Measurements from ENCODE around the gene TBXAS1.
A peak's percentile ranks its signal among the peaks of the same experiment; 100 is the strongest.

The TBXAS1 gene

DNA sequence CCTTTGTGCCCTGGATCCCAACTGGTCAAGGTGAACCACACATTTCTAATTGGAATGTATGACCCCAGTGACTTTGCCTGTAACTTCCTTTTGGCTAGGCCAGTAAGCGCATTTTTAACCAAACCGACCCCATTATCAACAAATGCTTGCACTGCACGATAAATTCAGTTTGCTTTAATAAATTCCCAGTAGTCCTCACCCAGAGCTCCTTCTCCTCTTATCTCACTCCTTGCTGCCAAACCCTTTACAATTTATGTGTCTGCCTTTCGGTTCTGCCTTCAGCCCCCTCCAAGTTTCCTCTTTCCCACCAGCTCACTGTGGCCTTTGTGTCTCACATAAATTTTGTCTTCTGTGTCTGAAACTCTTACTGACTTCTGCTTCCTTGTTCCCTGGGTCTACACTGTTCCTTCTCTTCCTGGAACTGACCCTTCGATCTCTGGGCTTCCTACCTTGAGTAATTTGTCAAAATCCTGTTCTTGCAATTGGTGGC, 59.0 kb downstream of the TBXAS1 start (continued):
- TF ChIP-seq ZNF521 (tag by site-specific recombination; IDR thresholded peaks at IDR 0.05) (no peak), SP3 (tag by site-specific recombination; IDR thresholded peaks at IDR 0.05) (no peak), ZNF292 (tag by site-specific recombination; IDR thresholded peaks at IDR 0.05; ENCODE audit: borderline replicate concordance, low read depth) (no peak), ZNF26 (tag by site-specific recombination; IDR thresholded peaks at IDR 0.05) (no peak), ZNF280D (tag by site-specific recombination; IDR thresholded peaks at IDR 0.05) (no peak)

- TF ChIP-seq ZNF549 (tag by site-specific recombination; IDR thresholded peaks at IDR 0.05) = no peak
- TF ChIP-seq ZNF324 (tag by site-specific recombination; IDR thresholded peaks at IDR 0.05) = no peak
- Histone ChIP-seq H3K36me3 (ENCODE audit: control insufficient read depth in 2 of 2, insufficient read depth in 1 of 2, low read length in 2 of 2) (no peaks in the 10 kb centered on the region), H3K27ac (ENCODE audit: extremely low read depth, low read depth, low read length) (no peak overlapping the region), H3K9me3 (ENCODE audit: control insufficient read depth, insufficient read depth, low read depth, low read length) (no peaks in the 10 kb centered on the region), H3K4me3 (ENCODE audit: low read depth, low read length) (no peak overlapping the region), H3K4me1 (ENCODE audit: control insufficient read depth, insufficient read depth, low read length) (no peaks in the 10 kb centered on the region)
- ChIA-PET CTCF (interaction anchor here (0.6 kb wide), 1 partner anchor 161 kb away, joined by 5 read pairs; no protein-coding TSS in a partner anchor), POLR2A (no interaction called here)
Measured at GRCh38 chr7:139889186-139889871, 60.3 kb downstream of the TBXAS1 start.

DNA sequence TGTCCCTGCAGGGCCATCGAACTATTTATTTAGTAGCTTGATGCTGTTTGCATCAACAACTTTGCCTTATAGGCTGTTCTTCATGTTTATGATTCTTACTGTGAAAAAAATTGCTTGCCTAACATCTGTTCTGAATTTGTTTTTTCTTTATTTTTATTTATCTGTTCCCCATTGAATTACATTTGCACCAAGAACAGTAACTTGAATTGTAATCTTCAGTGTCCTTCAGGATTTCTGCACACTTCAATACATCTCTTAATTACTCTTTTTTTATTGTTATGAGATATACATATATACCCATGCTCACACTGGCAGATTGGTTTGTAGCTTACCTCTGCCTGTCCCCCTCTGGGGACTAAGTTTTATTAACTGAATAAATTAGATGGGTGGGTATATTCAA, 64.4 kb downstream of the TBXAS1 start:
- POLR2A ChIA-PET = no interaction called here
- H3K9me3 ChIP-seq (ENCODE audit: control insufficient read depth, insufficient read depth, low read depth, low read length) = no peaks in the 10 kb centered on the region
- H3K36me3 ChIP-seq (ENCODE audit: control insufficient read depth in 2 of 2, insufficient read depth in 1 of 2, low read length in 2 of 2) = no peaks in the 10 kb centered on the region
- H3K4me3 ChIP-seq (ENCODE audit: low read depth, low read length) = no peak overlapping the region
- CTCF ChIA-PET = no interaction called here
- TF ChIP-seq ZNF544 (tag by site-specific recombination; IDR thresholded peaks at IDR 0.05) = no peak
- no peak for TF ChIP-seq ZBTB10 (tag by site-specific recombination; IDR thresholded peaks at IDR 0.05)
- TF ChIP-seq ZNF274 (IDR thresholded peaks at IDR 0.05; ENCODE audit: low read length) = no peak
- TF ChIP-seq ZNF274 (tag by site-specific recombination; IDR thresholded peaks at IDR 0.05; ENCODE audit: borderline replicate concordance) = no peak
- no peak overlapping the region for H3K27ac ChIP-seq (ENCODE audit: extremely low read depth, low read depth, low read length)
- no peaks in the 10 kb centered on the region for H3K4me1 ChIP-seq (ENCODE audit: control insufficient read depth, insufficient read depth, low read length)

DNA sequence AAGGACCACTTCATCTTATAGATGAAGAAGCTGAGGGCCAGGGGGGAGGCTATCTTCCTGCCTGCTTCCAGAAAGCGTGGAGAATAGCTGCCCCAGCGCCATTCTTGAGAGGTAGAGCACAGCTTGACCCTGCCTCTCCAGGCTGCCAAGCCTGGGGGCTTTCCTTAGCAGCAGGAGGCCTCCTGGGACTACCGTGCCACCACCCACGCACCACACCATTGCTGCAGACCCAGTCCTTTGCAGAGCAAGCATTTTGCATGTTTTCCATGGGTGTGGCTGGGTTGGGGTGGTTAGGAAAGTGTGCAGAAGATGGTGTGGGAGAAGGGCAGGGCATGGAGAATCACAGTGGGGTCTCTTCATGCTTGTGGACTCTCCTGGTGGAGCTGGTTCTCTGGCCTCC, 64.9 kb downstream of the TBXAS1 start:
- no peaks in the 10 kb centered on the region for H3K36me3 ChIP-seq (ENCODE audit: control insufficient read depth in 2 of 2, insufficient read depth in 1 of 2, low read length in 2 of 2)
- TF ChIP-seq ZIC2 (tag by site-specific recombination; IDR thresholded peaks at IDR 0.05) (peak; percentile 96), ZFHX2 (tag by site-specific recombination; conservative IDR thresholded peaks at IDR 0.05) (peak; percentile 68), EGR2 (tag by site-specific recombination; IDR thresholded peaks at IDR 0.05; ENCODE audit: low read depth) (0 out of 2 replicates have a peak, but pooled peaks have one; percentile 34), ZNF423 (tag by site-specific recombination; IDR thresholded peaks at IDR 0.05) (peak; percentile 32; the same call in 1 of the 2 replicates), KLF1 (tag by site-specific recombination; IDR thresholded peaks at IDR 0.05) (peak; percentile 87)
- TF ChIP-seq, protein P1, sequence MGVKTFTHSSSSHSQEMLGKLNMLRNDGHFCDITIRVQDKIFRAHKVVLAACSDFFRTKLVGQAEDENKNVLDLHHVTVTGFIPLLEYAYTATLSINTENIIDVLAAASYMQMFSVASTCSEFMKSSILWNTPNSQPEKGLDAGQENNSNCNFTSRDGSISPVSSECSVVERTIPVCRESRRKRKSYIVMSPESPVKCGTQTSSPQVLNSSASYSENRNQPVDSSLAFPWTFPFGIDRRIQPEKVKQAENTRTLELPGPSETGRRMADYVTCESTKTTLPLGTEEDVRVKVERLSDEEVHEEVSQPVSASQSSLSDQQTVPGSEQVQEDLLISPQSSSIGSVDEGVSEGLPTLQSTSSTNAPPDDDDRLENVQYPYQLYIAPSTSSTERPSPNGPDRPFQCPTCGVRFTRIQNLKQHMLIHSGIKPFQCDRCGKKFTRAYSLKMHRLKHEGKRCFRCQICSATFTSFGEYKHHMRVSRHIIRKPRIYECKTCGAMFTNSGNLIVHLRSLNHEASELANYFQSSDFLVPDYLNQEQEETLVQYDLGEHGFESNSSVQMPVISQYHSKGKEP (tag by site-specific recombination; IDR thresholded peaks at IDR 0.05) = no peak
- H3K9me3 ChIP-seq (ENCODE audit: control insufficient read depth, insufficient read depth, low read depth, low read length) = no peaks in the 10 kb centered on the region
- H3K27ac ChIP-seq (ENCODE audit: extremely low read depth, low read depth, low read length) = no peak overlapping the region
- no peaks in the 10 kb centered on the region for H3K4me1 ChIP-seq (ENCODE audit: control insufficient read depth, insufficient read depth, low read length)
- no peak overlapping the region for H3K4me3 ChIP-seq (ENCODE audit: low read depth, low read length)
- CTCF ChIA-PET = interaction anchor here (0.5 kb wide), 1 partner anchor 31 kb away, joined by 3 read pairs; no protein-coding TSS in a partner anchor
- POLR2A ChIA-PET = no interaction called here
